Right lobe of liver (tissue), 4 donors: ENCODE measurements around the gene GTF2H3.

Experiments used
- CTCF ChIP-seq, 4 donors: fragments of 200-600 bp in 3 of 4; fragments of 450-650 bp in 1 of 4; IDR thresholded peaks; one replicate each; pipeline versions ENCODE4 v1.5.1 to v1.8.0; 2016 to 2022; ENCODE audit warnings: antibody characterized with exemption in 4 of 4, mild to moderate bottlenecking in 2 of 4
- POLR2A ChIP-seq: fragments of 450-650 bp; IDR thresholded peaks from one replicate; pipeline ENCODE4 v1.6.1; 2017; ENCODE audit warnings: antibody characterized with exemption, mild to moderate bottlenecking
- donor health status: DM: no; HTN: no; CAD: no.
- donor health status: DM: no; HTN: no; CAD: no.
- donor health status: DM: no; HTN: yes; CAD: no.

DNA sequence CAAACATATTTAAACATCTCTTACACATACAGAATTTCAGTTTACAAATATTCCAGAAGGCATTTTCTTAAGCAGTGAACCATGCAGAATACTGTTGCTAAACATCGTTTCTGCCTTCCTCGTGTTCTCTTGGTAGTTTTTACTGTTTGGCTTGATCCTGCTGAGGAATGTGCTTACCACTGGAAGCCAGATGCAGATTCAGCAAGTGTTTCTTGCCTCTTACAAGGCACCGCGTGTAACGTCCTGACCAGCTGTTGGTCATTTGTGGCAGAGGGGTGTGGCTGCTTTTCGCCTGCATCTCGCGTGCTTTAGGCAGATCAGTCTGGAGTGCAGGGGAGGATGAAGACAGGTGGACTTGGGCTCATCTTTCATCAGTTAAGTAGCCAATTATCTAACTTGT, 12.5 kb upstream of the GTF2H3 start:
- TF ChIP-seq CTCF (IDR thresholded peaks at IDR 0.05) (no peak), POLR2A (no peak)
